Spleen (tissue), 7 donors: ENCODE measurements around the gene TRPC3.

Experiments
- CTCF ChIP-seq, 11 experiments: fragments of 200-600 bp in 7 of 11; fragments of 450-650 bp in 4 of 11; sonication (generic) in 4 of 11; IDR thresholded peaks in 8 of 11; conservative IDR thresholded peaks in 3 of 11; 1 replicate in 7 of 11; 2 replicates in 4 of 11; pipeline versions ENCODE4 v1.4.0 to v1.8.0; 2016 to 2021; ENCODE audit warnings: antibody characterized with exemption in 11 of 11, inconsistent platforms in 4 of 11, mild to moderate bottlenecking in 1 of 11
- POLR2A ChIP-seq, 3 donors: fragments of 450-650 bp; IDR thresholded peaks; one replicate each; pipeline ENCODE4 v1.5.1; 2017; ENCODE audit warnings: antibody characterized with exemption in 3 of 3, mild to moderate bottlenecking in 1 of 3
- donor health status: DM: no; HTN: no; CAD: no; lungs with moderate emphysema.
- donor health status: DM: no; HTN: no; CAD: no.
- donor health status: DM: no; HTN: no; CAD: no.

GRCh38 chr4:121968859-121969258 is 17.0 kb upstream of the TRPC3 start:
- no peak for TF ChIP-seq POLR2A (IDR thresholded peaks at IDR 0.05)
- TF ChIP-seq CTCF (IDR thresholded peaks at IDR 0.05 in 8 of 11, conservative IDR thresholded peaks at IDR 0.05 in 3 of 11) = no peak
